Activated naive CD4-positive, alpha-beta T cell treated with anti-CD3 and anti-CD28 coated beads, Interleukin-2, amount 50 U/mL, for 24 hours (primary cell): ENCODE results near the gene PRRC1.
"Not testable (repeated sequence)": the region's sequence is repeated elsewhere in the genome, so short reads cannot be mapped to it uniquely, and the experiment has no call there.

ENCODE experiments used
- H3K27ac Mint-ChIP-seq: one replicate; pipeline ENCODE4 v1.8.0; 2021; ENCODE audit warnings: mild to moderate bottlenecking, mixed read lengths
- H3K27me3 Mint-ChIP-seq: one replicate; pipeline ENCODE4 v1.8.0; 2021; ENCODE audit warnings: mixed read lengths
- H3K36me3 Mint-ChIP-seq: one replicate; pipeline ENCODE4 v1.8.0; 2021; ENCODE audit warnings: mixed read lengths
- H3K4me1 Mint-ChIP-seq: one replicate; pipeline ENCODE4 v1.8.0; 2021; ENCODE audit warnings: mixed read lengths
- H3K4me3 Mint-ChIP-seq: one replicate; pipeline ENCODE4 v1.8.0; 2021; ENCODE audit warnings: mild to moderate bottlenecking, mixed read lengths
- H3K9me3 Mint-ChIP-seq: one replicate; pipeline ENCODE4 v1.8.0; 2021; ENCODE audit warnings: mixed read lengths

PRRC1 gene

GRCh38 chr5:127519527-127519926 is 2.1 kb downstream of the PRRC1 start:
- peaks cover under 1% of the 10 kb centered on the region for H3K27me3 Mint-ChIP-seq
- no peak overlapping the region for H3K27ac Mint-ChIP-seq
- H3K4me1 Mint-ChIP-seq = peaks cover 45% of the 10 kb centered on the region
- peaks cover 4% of the 10 kb centered on the region for H3K9me3 Mint-ChIP-seq
- peak overlapping the region; percentile 62 for H3K4me3 Mint-ChIP-seq
- H3K36me3 Mint-ChIP-seq = peaks cover 21% of the 10 kb centered on the region

- peaks cover 4% of the 10 kb centered on the region for H3K9me3 Mint-ChIP-seq
- no peak overlapping the region for H3K27ac Mint-ChIP-seq
- H3K4me3 Mint-ChIP-seq = no peak overlapping the region
- H3K27me3 Mint-ChIP-seq = no peaks in the 10 kb centered on the region
- H3K4me1 Mint-ChIP-seq = peaks cover 45% of the 10 kb centered on the region
- peaks cover 26% of the 10 kb centered on the region for H3K36me3 Mint-ChIP-seq
Measured at GRCh38 chr5:127521138-127521770, 3.8 kb downstream of the PRRC1 start.

GRCh38 chr5:127525181-127525580 is 7.7 kb downstream of the PRRC1 start:
- Mint-ChIP-seq H3K9me3 (peaks cover 4% of the 10 kb centered on the region), H3K27me3 (no peaks in the 10 kb centered on the region), H3K36me3 (peaks cover 38% of the 10 kb centered on the region), H3K4me3 (no peak overlapping the region), H3K27ac (no peak overlapping the region), H3K4me1 (peaks cover 23% of the 10 kb centered on the region)

- Mint-ChIP-seq H3K27me3 (no peaks in the 10 kb centered on the region), H3K27ac (no peak overlapping the region), H3K4me3 (no peak overlapping the region), H3K36me3 (peaks cover 24% of the 10 kb centered on the region), H3K4me1 (peaks cover 3% of the 10 kb centered on the region), H3K9me3 (no peaks in the 10 kb centered on the region)
Measured at GRCh38 chr5:127529904-127530682, 12.7 kb downstream of the PRRC1 start.

GRCh38 chr5:127536687-127537086 is 19.2 kb downstream of the PRRC1 start:
- Mint-ChIP-seq H3K36me3 (peaks cover 41% of the 10 kb centered on the region), H3K27ac (no peak overlapping the region), H3K9me3 (no peaks in the 10 kb centered on the region), H3K4me3 (no peak overlapping the region), H3K27me3 (no peaks in the 10 kb centered on the region), H3K4me1 (peaks cover 11% of the 10 kb centered on the region)

GRCh38 chr5:127540553-127540952 is 23.1 kb downstream of the PRRC1 start:
- H3K4me3 Mint-ChIP-seq, H3K27ac Mint-ChIP-seq, H3K27me3 Mint-ChIP-seq, H3K9me3 Mint-ChIP-seq: not testable (repeated sequence)
- Mint-ChIP-seq H3K4me1 (peaks cover 11% of the 10 kb centered on the region), H3K36me3 (peaks cover 38% of the 10 kb centered on the region)

- Mint-ChIP-seq H3K4me1 (peaks cover 15% of the 10 kb centered on the region), H3K36me3 (peaks cover 32% of the 10 kb centered on the region)
- H3K27ac Mint-ChIP-seq, H3K27me3 Mint-ChIP-seq, H3K9me3 Mint-ChIP-seq, H3K4me3 Mint-ChIP-seq: not testable (repeated sequence)
Measured at GRCh38 chr5:127545249-127545648, 27.8 kb downstream of the PRRC1 start.

GRCh38 chr5:127549551-127549950 is 32.1 kb downstream of the PRRC1 start:
- peaks cover 31% of the 10 kb centered on the region for H3K36me3 Mint-ChIP-seq
- H3K27ac Mint-ChIP-seq = no peak overlapping the region
- H3K4me3 Mint-ChIP-seq = no peak overlapping the region

GRCh38 chr5:127550652-127551409 is 33.4 kb downstream of the PRRC1 start:
- peaks cover 25% of the 10 kb centered on the region for H3K36me3 Mint-ChIP-seq
- H3K27me3 Mint-ChIP-seq = no peaks in the 10 kb centered on the region
- no peaks in the 10 kb centered on the region for H3K9me3 Mint-ChIP-seq
- peaks cover 7% of the 10 kb centered on the region for H3K4me1 Mint-ChIP-seq
- no peak overlapping the region for H3K4me3 Mint-ChIP-seq
- H3K27ac Mint-ChIP-seq = no peak overlapping the region

More at GRCh38 chr5:127549551-127549950, 32.1 kb downstream of the PRRC1 start:
- no peaks in the 10 kb centered on the region for H3K9me3 Mint-ChIP-seq
- no peaks in the 10 kb centered on the region for H3K27me3 Mint-ChIP-seq
- H3K4me1 Mint-ChIP-seq = peaks cover 10% of the 10 kb centered on the region

- H3K27ac Mint-ChIP-seq = no peak overlapping the region
- no peaks in the 10 kb centered on the region for H3K9me3 Mint-ChIP-seq
- H3K4me3 Mint-ChIP-seq = no peak overlapping the region
- H3K4me1 Mint-ChIP-seq = peaks cover under 1% of the 10 kb centered on the region
- H3K36me3 Mint-ChIP-seq = peaks cover 19% of the 10 kb centered on the region
- H3K27me3 Mint-ChIP-seq = no peaks in the 10 kb centered on the region
Measured at GRCh38 chr5:127551410-127552041, 34.1 kb downstream of the PRRC1 start.

GRCh38 chr5:127555826-127556225 is 38.4 kb downstream of the PRRC1 start:
- H3K4me1 Mint-ChIP-seq = no peaks in the 10 kb centered on the region
- no peaks in the 10 kb centered on the region for H3K9me3 Mint-ChIP-seq
- H3K4me3 Mint-ChIP-seq = no peak overlapping the region
- peaks cover 12% of the 10 kb centered on the region for H3K36me3 Mint-ChIP-seq
- no peak overlapping the region for H3K27ac Mint-ChIP-seq
- H3K27me3 Mint-ChIP-seq = no peaks in the 10 kb centered on the region

- H3K4me3 Mint-ChIP-seq = no peak overlapping the region
- H3K27me3 Mint-ChIP-seq = no peaks in the 10 kb centered on the region
- no peaks in the 10 kb centered on the region for H3K9me3 Mint-ChIP-seq
- H3K36me3 Mint-ChIP-seq = peaks cover 10% of the 10 kb centered on the region
- H3K27ac Mint-ChIP-seq = no peak overlapping the region
- no peaks in the 10 kb centered on the region for H3K4me1 Mint-ChIP-seq
Measured at GRCh38 chr5:127556609-127557334, 39.3 kb downstream of the PRRC1 start.

- H3K4me3 Mint-ChIP-seq = no peak overlapping the region
- H3K27ac Mint-ChIP-seq = no peak overlapping the region
- H3K9me3 Mint-ChIP-seq = no peaks in the 10 kb centered on the region
- H3K36me3 Mint-ChIP-seq = peaks cover 5% of the 10 kb centered on the region
- H3K4me1 Mint-ChIP-seq = no peaks in the 10 kb centered on the region
- H3K27me3 Mint-ChIP-seq = no peaks in the 10 kb centered on the region
Measured at GRCh38 chr5:127558273-127558672, 40.8 kb downstream of the PRRC1 start.

GRCh38 chr5:127561254-127561653 is 43.8 kb downstream of the PRRC1 start:
- no peaks in the 10 kb centered on the region for H3K27me3 Mint-ChIP-seq
- no peaks in the 10 kb centered on the region for H3K36me3 Mint-ChIP-seq
- no peak overlapping the region for H3K4me3 Mint-ChIP-seq
- H3K4me1 Mint-ChIP-seq = peaks cover 4% of the 10 kb centered on the region
- H3K9me3 Mint-ChIP-seq = no peaks in the 10 kb centered on the region
- H3K27ac Mint-ChIP-seq = no peak overlapping the region

- Mint-ChIP-seq H3K27ac (no peak overlapping the region), H3K36me3 (no peaks in the 10 kb centered on the region), H3K4me3 (no peak overlapping the region), H3K27me3 (no peaks in the 10 kb centered on the region), H3K4me1 (peaks cover 4% of the 10 kb centered on the region), H3K9me3 (no peaks in the 10 kb centered on the region)
Measured at GRCh38 chr5:127562252-127562651, 44.8 kb downstream of the PRRC1 start.
